Endothelial cell of umbilical vein (primary cell): ENCODE data around the gene RPRD1A.

Source experiments
- CTCF ChIP-seq, 2 donors: IDR thresholded peaks; 1 replicate in 1 of 2; 2 replicates in 1 of 2; pipeline ENCODE4 v1.5.1; 2011; ENCODE audit warnings: low read length in 2 of 2, mild to moderate bottlenecking in 2 of 2, moderate library complexity in 2 of 2, control low read depth in 1 of 2, inconsistent platforms in 1 of 2, low read depth in 1 of 2; ENCODE audit not compliant: insufficient read depth in 1 of 2; ENCODE audit errors: extremely low read depth in 1 of 2
- MYC ChIP-seq: IDR thresholded peaks from one replicate; pipeline ENCODE4 v1.6.1; 2011; ENCODE audit warnings: mild to moderate bottlenecking, low read depth, low read length

DNA sequence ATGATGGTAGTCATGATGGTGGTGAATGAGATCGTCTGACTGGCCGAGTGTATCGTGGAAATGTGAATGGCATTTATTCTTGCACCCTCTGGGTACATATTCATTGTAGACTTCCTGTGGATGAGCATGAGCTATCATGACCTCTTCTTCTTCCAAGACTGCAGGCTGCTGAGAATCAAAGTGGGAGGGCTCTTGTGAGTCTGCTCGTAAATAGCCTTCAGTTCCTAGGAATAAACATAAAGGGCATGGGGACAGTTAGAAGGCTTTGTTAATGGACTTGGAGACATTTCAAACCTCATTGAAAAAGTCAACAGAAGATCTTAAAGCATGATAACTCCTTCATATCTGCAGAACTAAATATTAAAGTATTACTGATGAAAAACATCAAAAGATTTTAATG is 46.9 kb upstream of the RPRD1A start:
- TF ChIP-seq CTCF (IDR thresholded peaks at IDR 0.05; ENCODE audit: extremely low read depth in 1 of 2, insufficient read depth in 1 of 2, low read depth in 1 of 2, low read length in 2 of 2) (no peak), MYC (no peak)
